Mucosa of stomach (tissue), 1 donor: Measurements from ENCODE around the gene HINFP.

Experiments
- H3K27me3 ChIP-seq: one replicate; pipeline ENCODE4 v1.7.0; 2013; ENCODE audit warnings: mild to moderate bottlenecking, low read length; ENCODE audit not compliant: control insufficient read depth, insufficient read depth
- H3K36me3 ChIP-seq: one replicate; pipeline ENCODE4 v1.7.0; 2013; ENCODE audit warnings: low read length; ENCODE audit not compliant: control insufficient read depth, insufficient read depth
- H3K4me1 ChIP-seq: one replicate; pipeline ENCODE4 v1.7.0; 2013; ENCODE audit warnings: mild to moderate bottlenecking, low read length; ENCODE audit not compliant: control insufficient read depth, insufficient read depth
- H3K4me3 ChIP-seq: one replicate; pipeline ENCODE4 v1.7.0; 2013; ENCODE audit warnings: low read length
- H3K9ac ChIP-seq: one replicate; pipeline ENCODE4 v1.7.0; 2013; ENCODE audit warnings: mild to moderate bottlenecking, low read length, moderate library complexity
- H3K9me3 ChIP-seq: one replicate; pipeline ENCODE4 v1.7.0; 2013; ENCODE audit warnings: mild to moderate bottlenecking, low read length, moderate library complexity; ENCODE audit not compliant: control insufficient read depth
- donor health status: Pancreatic carcinoma.

The HINFP gene, protein sequence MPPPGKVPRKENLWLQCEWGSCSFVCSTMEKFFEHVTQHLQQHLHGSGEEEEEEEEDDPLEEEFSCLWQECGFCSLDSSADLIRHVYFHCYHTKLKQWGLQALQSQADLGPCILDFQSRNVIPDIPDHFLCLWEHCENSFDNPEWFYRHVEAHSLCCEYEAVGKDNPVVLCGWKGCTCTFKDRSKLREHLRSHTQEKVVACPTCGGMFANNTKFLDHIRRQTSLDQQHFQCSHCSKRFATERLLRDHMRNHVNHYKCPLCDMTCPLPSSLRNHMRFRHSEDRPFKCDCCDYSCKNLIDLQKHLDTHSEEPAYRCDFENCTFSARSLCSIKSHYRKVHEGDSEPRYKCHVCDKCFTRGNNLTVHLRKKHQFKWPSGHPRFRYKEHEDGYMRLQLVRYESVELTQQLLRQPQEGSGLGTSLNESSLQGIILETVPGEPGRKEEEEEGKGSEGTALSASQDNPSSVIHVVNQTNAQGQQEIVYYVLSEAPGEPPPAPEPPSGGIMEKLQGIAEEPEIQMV

DNA sequence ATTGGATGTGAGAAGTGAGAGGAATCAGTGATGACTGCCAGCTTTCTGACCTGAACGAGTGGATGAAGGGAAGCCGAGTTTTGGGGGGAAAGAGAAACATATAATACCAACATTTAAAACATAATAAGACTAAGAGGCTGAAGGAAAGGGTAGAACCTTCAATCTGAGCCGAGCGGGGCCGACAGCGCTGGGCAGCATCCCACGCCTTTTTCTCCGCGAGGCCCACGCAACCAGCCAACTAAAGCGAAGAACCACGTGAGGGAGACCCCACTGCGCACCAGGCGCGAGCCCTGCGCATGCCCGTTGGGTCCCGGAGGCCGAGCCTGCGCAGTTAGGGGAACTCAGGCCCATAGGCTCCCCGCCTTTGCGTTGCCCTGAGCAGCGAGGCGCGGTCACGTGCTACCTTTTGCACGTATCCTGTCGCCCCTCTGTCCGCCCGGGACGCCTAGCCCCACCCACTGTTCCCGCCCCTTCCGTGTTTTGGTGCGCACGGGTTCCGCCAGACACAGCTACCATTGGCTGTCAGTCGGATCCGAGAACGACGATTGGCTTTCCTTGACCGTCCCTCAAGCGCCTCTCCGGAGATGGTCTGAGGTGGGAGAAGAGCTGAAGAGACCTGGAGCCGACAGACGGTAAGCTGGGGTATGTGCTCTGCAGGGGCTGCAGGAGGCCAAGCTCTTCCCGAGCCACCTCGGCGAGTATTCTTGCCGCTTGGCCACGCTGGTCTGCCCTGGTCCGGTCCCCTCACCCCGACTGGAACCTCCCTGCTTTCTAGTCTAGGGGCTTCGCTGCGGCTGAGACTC is at the start of gene HINFP:
Gene HINFP, plus strand, starts transcription at position 573 of the 803 bp plus-strand sequence. CDS start 5,365 bp downstream, outside the sequence.
- Histone ChIP-seq H3K9me3 (no peaks in the 10 kb centered on the region), H3K9ac (peak within 1 kb of the TSS; percentile 89), H3K36me3 (no peaks in the 10 kb centered on the region), H3K27me3 (no peaks in the 10 kb centered on the region), H3K4me1 (peaks cover 17% of the 10 kb centered on the region), H3K4me3 (peak within 1 kb of the TSS; percentile 88)

DNA sequence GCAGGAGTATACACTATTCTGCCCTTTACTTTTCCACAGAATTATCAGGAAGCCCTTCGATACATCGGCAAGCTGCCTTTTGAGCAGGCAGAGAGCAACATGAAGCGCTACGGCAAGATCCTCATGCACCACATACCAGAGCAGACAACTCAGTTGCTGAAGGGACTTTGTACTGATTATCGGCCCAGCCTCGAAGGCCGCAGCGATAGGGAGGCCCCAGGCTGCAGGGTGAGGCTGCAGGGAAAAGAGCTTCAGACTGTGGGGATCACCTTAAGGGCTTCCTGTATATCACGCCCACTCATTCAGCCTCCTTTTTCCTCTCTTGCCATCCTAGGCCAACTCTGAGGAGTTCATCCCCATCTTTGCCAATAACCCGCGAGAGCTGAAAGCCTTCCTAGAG is 43.5 kb upstream of the HINFP start:
- Histone ChIP-seq H3K9ac (no peak overlapping the region), H3K4me3 (no peak overlapping the region), H3K4me1 (no peaks in the 10 kb centered on the region), H3K36me3 (peaks cover 23% of the 10 kb centered on the region), H3K9me3 (no peaks in the 10 kb centered on the region), H3K27me3 (no peaks in the 10 kb centered on the region)

DNA sequence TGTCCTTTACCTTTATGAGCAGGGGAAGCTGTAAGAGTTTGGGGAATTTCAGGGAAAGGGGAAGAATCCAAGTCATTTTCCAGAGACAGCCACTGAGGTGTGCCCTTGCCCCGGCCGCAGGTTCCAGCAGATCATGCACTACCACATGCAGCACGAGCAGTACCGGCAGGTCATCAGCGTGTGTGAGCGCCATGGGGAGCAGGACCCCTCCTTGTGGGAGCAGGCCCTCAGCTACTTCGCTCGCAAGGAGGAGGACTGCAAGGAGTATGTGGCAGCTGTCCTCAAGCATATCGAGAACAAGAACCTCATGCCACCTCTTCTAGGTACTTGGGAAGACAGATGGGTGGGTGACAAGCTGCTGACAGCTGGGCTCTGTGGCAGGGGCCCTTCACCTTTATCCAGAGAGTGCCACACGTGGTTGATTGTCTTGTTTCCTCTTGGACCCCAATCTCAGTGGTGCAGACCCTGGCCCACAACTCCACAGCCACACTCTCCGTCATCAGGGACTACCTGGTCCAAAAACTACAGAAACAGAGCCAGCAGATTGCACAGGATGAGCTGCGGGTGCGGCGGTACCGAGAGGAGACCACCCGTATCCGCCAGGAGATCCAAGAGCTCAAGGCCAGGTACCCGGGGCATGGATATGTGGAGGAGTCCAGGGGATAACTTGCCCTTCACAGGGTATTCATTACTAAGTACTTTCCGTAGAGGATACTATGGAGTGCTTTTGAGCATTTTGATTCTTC is 42.5 kb upstream of the HINFP start:
- Histone ChIP-seq H3K4me3 (no peak overlapping the region), H3K9ac (no peak overlapping the region), H3K36me3 (peaks cover 23% of the 10 kb centered on the region), H3K9me3 (no peaks in the 10 kb centered on the region), H3K27me3 (no peaks in the 10 kb centered on the region), H3K4me1 (no peaks in the 10 kb centered on the region)

DNA sequence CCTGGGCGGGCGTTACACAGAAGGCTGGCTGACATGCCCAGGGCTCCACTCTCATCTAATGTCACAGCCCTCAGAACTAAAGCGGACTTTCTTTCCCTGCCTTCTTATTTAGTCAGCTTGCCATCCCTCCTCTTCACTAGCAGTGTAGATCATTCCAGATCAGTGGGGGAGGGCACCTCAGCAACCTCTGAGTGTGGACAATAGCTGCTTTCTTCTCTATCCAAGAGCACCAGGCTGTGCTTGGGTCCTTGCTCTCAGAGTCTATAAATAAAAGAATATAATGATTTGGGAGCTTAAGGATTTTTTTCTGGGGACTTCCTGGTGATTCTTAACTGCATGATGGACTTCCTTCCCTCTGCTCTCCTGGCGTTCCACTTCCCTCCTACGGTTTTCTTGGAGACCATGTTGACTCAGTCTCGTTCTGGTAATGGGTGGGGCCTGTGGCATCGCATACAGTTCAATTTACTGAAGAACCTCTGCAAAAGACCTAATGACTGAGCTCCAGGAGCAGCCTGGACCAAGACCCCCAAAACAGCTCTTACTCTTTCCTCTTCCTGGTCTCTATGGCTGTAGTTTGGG is 39.6 kb upstream of the HINFP start:
- H3K4me3 ChIP-seq = no peak overlapping the region
- H3K27me3 ChIP-seq = no peaks in the 10 kb centered on the region
- H3K9me3 ChIP-seq = no peaks in the 10 kb centered on the region
- peaks cover 14% of the 10 kb centered on the region for H3K4me1 ChIP-seq
- H3K9ac ChIP-seq = no peak overlapping the region
- peaks cover 21% of the 10 kb centered on the region for H3K36me3 ChIP-seq

DNA sequence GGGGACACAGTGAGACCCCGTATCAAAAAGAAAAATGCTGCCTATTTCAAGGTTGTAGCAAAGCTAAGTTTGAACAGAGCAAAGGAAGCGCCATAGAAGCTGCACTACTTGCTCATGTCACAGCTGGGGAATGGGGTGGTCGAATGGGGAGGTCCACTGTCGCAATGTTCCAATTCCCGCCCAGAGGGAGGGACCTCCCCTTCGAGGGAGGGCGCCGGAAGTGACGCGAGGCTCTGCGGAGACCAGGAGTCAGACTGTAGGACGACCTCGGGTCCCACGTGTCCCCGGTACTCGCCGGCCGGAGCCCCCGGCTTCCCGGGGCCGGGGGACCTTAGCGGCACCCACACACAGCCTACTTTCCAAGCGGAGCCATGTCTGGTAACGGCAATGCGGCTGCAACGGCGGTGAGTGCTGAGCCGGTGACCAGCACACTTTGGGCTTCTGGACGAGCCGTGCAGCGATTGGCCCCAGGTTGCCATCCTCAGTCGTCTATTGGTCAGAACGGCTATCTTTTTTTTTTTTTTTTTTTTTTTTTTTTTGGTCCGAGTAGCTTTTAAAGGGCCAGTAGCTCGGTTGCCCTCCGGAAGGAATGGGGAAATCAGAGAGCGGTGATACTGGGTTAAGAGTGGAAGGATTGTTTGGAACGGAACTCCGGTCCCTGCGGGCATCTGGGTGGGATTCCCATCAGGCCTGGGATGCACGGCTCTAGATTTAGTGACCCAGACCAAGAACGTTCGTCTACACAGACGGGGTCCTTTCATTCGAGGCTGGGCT is 36.5 kb upstream of the HINFP start, which contains the start of gene HMBS:
Gene HMBS, plus strand, starts transcription at position 219 of the 774 bp plus-strand sequence. Its CDS starts 153 bp downstream, at position 372.
- Histone ChIP-seq H3K9ac (peak within 1 kb of the TSS; percentile 76), H3K36me3 (peaks cover 13% of the 10 kb centered on the region), H3K4me3 (peak within 1 kb of the TSS; percentile 81), H3K27me3 (no peaks in the 10 kb centered on the region), H3K4me1 (peaks cover 14% of the 10 kb centered on the region), H3K9me3 (no peaks in the 10 kb centered on the region)

DNA sequence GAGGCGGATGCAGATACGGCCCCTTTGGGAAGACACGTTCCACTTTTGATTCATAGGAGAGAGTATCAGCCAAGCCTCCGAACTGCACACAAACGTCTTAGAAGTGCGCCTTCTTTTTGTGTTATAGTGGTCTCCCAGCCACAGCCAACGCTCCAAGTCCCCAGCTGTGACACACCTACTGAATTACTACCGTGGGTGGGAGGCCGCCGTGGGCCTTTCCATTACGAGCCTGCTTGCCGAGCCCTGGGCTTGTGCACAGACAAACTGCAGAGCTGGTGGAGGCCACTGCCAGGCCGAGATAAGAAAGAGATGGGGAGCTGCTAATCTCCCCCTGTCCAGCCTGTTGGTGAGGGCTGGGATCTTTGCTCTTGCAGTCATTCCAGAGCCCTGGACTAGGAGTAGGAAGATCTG is 35.9 kb upstream of the HINFP start:
- peak overlapping the region; percentile 76 for H3K9ac ChIP-seq
- H3K4me3 ChIP-seq = peak overlapping the region; percentile 81
- no peaks in the 10 kb centered on the region for H3K9me3 ChIP-seq
- H3K36me3 ChIP-seq = peaks cover 13% of the 10 kb centered on the region
- no peaks in the 10 kb centered on the region for H3K27me3 ChIP-seq
- peaks cover 14% of the 10 kb centered on the region for H3K4me1 ChIP-seq

DNA sequence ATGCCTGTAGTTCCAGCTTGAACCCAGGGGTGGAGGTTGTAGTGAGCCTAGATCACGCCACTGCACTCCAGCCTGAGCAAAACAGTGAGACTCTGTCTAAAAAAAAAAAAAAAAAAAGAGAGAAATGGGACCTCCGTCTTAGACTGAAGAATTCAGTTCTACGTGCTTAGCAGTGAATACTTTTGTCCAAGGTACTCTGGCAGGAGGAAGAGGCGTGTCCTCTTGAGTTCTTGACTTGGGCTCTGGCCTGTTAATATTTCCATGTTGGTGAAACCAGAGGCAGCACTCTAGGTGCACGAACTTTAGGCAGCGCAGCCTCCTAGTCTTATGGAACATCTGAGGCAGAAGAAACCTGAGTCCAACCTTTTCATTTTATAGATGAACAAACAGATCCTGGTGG is 34.3 kb upstream of the HINFP start:
- no peaks in the 10 kb centered on the region for H3K27me3 ChIP-seq

DNA sequence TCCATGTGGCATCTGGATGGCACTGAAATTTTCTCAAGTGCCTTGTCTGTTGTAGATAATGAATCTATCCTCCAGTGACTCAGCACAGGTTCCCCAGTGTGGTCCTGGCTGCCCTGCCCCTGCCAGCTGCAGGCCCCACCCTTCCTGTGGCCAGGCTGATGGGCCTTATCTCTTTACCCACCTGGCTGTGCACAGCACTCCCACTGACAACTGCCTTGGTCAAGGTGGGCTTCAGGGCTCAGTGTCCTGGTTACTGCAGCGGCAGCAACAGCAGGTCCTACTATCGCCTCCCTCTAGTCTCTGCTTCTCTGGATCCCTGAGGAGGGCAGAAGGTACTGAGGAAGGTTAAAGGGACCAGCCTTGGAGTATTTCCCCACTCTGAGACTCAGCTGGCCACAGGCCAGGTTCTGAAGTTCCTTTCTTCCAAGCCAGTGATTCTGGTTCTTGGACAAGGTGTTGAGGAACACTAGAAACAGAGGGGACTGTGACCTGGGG is 33.6 kb upstream of the HINFP start:
- no peaks in the 10 kb centered on the region for H3K9me3 ChIP-seq
- no peak overlapping the region for H3K4me3 ChIP-seq
- H3K4me1 ChIP-seq = peaks cover 19% of the 10 kb centered on the region
- no peaks in the 10 kb centered on the region for H3K27me3 ChIP-seq
- no peak overlapping the region for H3K9ac ChIP-seq
- no peaks in the 10 kb centered on the region for H3K36me3 ChIP-seq

More for the DNA sequence above, 34.3 kb upstream of the HINFP start:
- peaks cover 14% of the 10 kb centered on the region for H3K4me1 ChIP-seq
- no peaks in the 10 kb centered on the region for H3K36me3 ChIP-seq
- H3K9ac ChIP-seq = no peak overlapping the region
- no peak overlapping the region for H3K4me3 ChIP-seq
- no peaks in the 10 kb centered on the region for H3K9me3 ChIP-seq

DNA sequence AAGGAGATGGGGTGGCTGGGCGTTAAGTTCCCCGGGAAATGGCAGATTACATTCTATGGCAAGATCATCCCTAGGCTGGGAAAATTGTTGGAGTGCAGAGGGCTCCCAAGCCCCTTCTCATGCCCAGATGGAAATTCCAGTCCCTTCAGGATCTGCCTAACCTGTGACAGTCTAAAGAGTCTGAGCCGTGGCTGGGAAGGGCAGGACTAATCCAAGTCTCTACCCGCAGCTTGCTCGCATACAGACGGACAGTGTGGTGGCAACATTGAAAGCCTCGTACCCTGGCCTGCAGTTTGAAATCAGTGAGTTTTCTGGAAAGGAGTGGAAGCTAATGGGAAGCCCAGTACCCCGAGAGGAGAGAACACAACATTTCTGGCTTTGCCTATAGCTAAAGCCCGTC is 33.0 kb upstream of the HINFP start:
- Histone ChIP-seq H3K36me3 (no peaks in the 10 kb centered on the region), H3K9ac (no peak overlapping the region), H3K4me1 (peaks cover 26% of the 10 kb centered on the region), H3K27me3 (no peaks in the 10 kb centered on the region), H3K9me3 (no peaks in the 10 kb centered on the region), H3K4me3 (no peak overlapping the region)

DNA sequence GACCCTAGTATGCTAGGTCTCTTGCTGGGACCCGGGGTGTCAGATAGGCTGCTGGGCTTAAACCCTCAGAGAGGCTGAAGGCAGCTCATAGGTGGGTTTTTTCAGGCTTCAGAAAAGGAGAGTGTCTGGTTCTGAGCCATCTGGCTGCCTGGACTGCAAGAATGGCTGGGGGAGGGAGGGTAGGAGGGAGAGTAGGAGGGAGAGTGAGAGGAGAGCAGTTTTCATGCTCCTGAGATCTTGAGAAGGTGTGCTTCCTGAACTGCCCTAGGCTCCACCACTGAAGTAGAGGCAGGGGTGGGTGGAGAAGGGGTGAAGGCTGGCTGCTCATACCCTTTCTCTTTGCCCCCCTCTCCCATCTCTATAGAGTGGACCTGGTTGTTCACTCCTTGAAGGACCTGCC is 32.1 kb upstream of the HINFP start:
- no peak overlapping the region for H3K4me3 ChIP-seq
- H3K36me3 ChIP-seq = no peaks in the 10 kb centered on the region
- H3K9ac ChIP-seq = no peak overlapping the region
- H3K27me3 ChIP-seq = no peaks in the 10 kb centered on the region
- H3K4me1 ChIP-seq = peaks cover 31% of the 10 kb centered on the region
- no peaks in the 10 kb centered on the region for H3K9me3 ChIP-seq

DNA sequence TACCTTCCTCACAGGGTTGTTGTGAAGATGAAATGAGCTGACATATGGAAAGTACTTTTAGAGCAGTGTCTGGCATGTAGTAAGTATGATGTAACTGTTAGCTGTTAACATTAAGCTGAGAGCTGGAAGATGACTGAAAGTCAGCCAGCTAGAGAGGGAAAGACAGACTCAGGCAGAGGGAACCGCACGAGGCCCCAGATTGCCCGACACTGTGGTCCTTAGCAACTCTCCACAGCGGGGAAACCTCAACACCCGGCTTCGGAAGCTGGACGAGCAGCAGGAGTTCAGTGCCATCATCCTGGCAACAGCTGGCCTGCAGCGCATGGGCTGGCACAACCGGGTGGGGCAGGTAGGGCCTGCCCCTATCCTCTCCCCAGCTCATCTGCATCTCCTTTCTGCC is 30.2 kb upstream of the HINFP start:
- H3K36me3 ChIP-seq = no peaks in the 10 kb centered on the region
- H3K4me1 ChIP-seq = peaks cover 19% of the 10 kb centered on the region
- no peaks in the 10 kb centered on the region for H3K9me3 ChIP-seq
- no peak overlapping the region for H3K9ac ChIP-seq
- H3K4me3 ChIP-seq = no peak overlapping the region
- H3K27me3 ChIP-seq = no peaks in the 10 kb centered on the region
